ENCODE results near the gene DELE1. TPM values are rescaled to one million over a fixed set of nuclear protein-coding genes. Genes with fewer than 3 reads are reported as not detected.

DELE1 gene
- polyA plus RNA-seq, 1 experiment: 110 TPM

GRCh38 chr5:141944076-141944475 is 20.4 kb downstream of the DELE1 start:
- TF ChIP-seq CTCF (IDR thresholded peaks at IDR 0.05; ENCODE audit: insufficient read depth, low read depth, low read length): no peak
- no peak for DNase-seq (ENCODE audit: low read depth)
- POLR2A ChIA-PET: no interaction called here
- Histone ChIP-seq H3K36me3 (ENCODE audit: control insufficient read depth, insufficient read depth, low read length) (peaks cover 3% of the 10 kb centered on the region), H3K4me3 (ENCODE audit: low read depth, low read length) (no peak overlapping the region), H3K27me3 (ENCODE audit: control insufficient read depth, insufficient read depth, low read length) (no peaks in the 10 kb centered on the region)
- CTCF ChIA-PET: interaction anchor here (1.7 to 5.7 kb wide), 2 partner anchors 15 to 65 kb away, joined by 4 to 57 read pairs; partner anchors contain the start of genes PCDH1 and PCDH12

- no peaks in the 10 kb centered on the region for H3K36me3 ChIP-seq (ENCODE audit: control insufficient read depth, insufficient read depth, low read length)
- POLR2A ChIA-PET: no interaction called here
- no peak for DNase-seq (ENCODE audit: low read depth)
- no peak overlapping the region for H3K4me3 ChIP-seq (ENCODE audit: low read depth, low read length)
- H3K27me3 ChIP-seq (ENCODE audit: control insufficient read depth, insufficient read depth, low read length): no peaks in the 10 kb centered on the region
- no peak for TF ChIP-seq CTCF (IDR thresholded peaks at IDR 0.05; ENCODE audit: insufficient read depth, low read depth, low read length)
- CTCF ChIA-PET: interaction anchor here (1.0 to 3.8 kb wide), 3 partner anchors 11 to 24 kb away, joined by 4 to 38 read pairs (median 9); partner anchors contain the start of genes PCDH12 and RNF14
Observed at GRCh38 chr5:141945511-141946051, 21.9 kb downstream of the DELE1 start.

- CTCF ChIA-PET: interaction anchor here (1.3 to 3.8 kb wide), 4 partner anchors 10 to 43 kb away, joined by 3 to 38 read pairs (median 6); partner anchors contain the start of gene PCDH12
- H3K36me3 ChIP-seq (ENCODE audit: control insufficient read depth, insufficient read depth, low read length): no peaks in the 10 kb centered on the region
- POLR2A ChIA-PET: no interaction called here
- DNase-seq (ENCODE audit: low read depth): no peak
- TF ChIP-seq CTCF (IDR thresholded peaks at IDR 0.05; ENCODE audit: insufficient read depth, low read depth, low read length): no peak
- H3K4me3 ChIP-seq (ENCODE audit: low read depth, low read length): no peak overlapping the region
- H3K27me3 ChIP-seq (ENCODE audit: control insufficient read depth, insufficient read depth, low read length): no peaks in the 10 kb centered on the region; the same call in 1 of the 2 replicates
Observed at GRCh38 chr5:141947316-141947715, 23.6 kb downstream of the DELE1 start.

GRCh38 chr5:141948812-141949211 is 25.1 kb downstream of the DELE1 start:
- ChIA-PET POLR2A (no interaction called here), CTCF (interaction anchor here (1.4 kb wide), 1 partner anchor 19 kb away, joined by 3 read pairs; no protein-coding TSS in a partner anchor)
- Histone ChIP-seq H3K27me3 (ENCODE audit: control insufficient read depth, insufficient read depth, low read length) (peaks cover 2% of the 10 kb centered on the region; the same call in 1 of the 2 replicates), H3K4me3 (ENCODE audit: low read depth, low read length) (no peak overlapping the region), H3K36me3 (ENCODE audit: control insufficient read depth, insufficient read depth, low read length) (no peaks in the 10 kb centered on the region)
- no peak for TF ChIP-seq CTCF (IDR thresholded peaks at IDR 0.05; ENCODE audit: insufficient read depth, low read depth, low read length)
- DNase-seq (ENCODE audit: low read depth): no peak

GRCh38 chr5:141949511-141949910 is 25.8 kb downstream of the DELE1 start:
- ChIA-PET POLR2A (no interaction called here), CTCF (interaction anchor here (1.6 kb wide), 1 partner anchor 8 kb away, joined by 6 read pairs; no protein-coding TSS in a partner anchor)
- no peak overlapping the region for H3K4me3 ChIP-seq (ENCODE audit: low read depth, low read length)
- no peak for DNase-seq (ENCODE audit: low read depth)
- peaks cover 2% of the 10 kb centered on the region; the same call in 1 of the 2 replicates for H3K27me3 ChIP-seq (ENCODE audit: control insufficient read depth, insufficient read depth, low read length)
- TF ChIP-seq CTCF (IDR thresholded peaks at IDR 0.05; ENCODE audit: insufficient read depth, low read depth, low read length): no peak
- no peaks in the 10 kb centered on the region for H3K36me3 ChIP-seq (ENCODE audit: control insufficient read depth, insufficient read depth, low read length)
